Fibroblast of peridontal ligament (primary cell): ENCODE data around the gene GGA1.

Source experiments
- DNase-seq: peaks from one replicate; pipeline ENCODE4 v3.0.0-alpha.2; 2010; ENCODE audit errors: extremely low read depth

The GGA1 gene

DNA sequence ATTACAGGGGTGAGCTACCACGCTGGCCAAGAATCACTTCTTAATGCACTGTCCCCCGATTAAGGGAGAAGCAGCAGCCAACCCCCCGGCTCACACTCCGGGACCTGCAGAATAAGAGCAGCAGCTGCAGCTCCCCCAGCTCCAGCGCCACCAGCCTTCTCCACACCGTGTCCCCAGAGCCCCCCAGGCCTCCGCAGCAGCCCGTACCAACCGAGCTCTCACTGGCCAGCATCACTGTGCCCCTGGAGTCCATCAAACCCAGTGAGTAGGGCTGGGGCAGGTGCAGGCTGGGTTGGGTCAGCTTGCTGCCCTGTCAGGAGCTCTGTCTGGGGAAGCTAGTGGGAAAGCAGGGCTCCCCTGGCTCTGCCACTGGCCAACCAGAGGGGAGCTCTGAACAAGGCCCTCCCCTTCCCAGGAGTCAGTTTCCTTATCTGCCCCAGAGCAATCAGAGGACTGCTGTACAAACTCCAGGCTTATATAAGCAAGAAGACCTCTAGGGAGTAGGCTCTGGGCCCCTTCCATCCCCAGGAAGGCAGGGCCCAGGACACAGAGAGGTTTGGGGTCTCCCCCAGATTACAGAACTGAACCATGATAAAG lies 22.3 kb downstream of the GGA1 start:
- DNase-seq = no peak

DNA sequence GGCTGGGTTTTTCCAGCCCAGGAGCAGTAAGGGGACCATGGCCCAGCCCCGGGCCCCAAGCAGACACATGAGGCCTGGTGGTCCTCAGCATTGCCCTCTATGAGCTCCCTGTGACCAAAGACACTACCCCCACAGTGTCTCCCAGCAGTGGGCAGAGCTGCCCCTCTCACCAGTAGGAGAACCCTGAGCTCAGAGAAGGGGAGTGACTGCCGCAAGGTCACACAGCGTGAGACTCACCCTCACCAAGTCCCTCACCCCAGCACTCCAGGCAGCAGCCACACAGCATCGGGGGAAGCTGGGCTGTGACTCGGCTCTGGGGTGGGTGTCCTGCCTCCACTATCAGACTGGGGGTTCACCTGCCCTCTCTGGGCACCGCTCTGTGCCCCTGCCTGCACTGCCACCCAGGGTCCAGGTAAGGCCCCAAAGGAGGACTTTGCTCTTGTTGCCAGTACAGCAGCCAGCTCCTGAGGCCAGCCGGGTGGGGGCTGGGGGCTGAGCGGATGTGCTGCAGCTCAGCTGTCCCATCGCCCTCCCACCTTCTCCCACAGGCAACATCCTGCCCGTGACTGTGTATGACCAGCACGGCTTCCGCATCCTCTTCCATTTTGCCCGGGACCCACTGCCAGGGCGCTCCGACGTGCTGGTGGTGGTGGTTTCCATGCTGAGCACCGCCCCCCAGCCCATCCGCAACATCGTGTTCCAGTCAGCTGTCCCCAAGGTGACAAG lies 23.0 kb downstream of the GGA1 start:
- no peak for DNase-seq

DNA sequence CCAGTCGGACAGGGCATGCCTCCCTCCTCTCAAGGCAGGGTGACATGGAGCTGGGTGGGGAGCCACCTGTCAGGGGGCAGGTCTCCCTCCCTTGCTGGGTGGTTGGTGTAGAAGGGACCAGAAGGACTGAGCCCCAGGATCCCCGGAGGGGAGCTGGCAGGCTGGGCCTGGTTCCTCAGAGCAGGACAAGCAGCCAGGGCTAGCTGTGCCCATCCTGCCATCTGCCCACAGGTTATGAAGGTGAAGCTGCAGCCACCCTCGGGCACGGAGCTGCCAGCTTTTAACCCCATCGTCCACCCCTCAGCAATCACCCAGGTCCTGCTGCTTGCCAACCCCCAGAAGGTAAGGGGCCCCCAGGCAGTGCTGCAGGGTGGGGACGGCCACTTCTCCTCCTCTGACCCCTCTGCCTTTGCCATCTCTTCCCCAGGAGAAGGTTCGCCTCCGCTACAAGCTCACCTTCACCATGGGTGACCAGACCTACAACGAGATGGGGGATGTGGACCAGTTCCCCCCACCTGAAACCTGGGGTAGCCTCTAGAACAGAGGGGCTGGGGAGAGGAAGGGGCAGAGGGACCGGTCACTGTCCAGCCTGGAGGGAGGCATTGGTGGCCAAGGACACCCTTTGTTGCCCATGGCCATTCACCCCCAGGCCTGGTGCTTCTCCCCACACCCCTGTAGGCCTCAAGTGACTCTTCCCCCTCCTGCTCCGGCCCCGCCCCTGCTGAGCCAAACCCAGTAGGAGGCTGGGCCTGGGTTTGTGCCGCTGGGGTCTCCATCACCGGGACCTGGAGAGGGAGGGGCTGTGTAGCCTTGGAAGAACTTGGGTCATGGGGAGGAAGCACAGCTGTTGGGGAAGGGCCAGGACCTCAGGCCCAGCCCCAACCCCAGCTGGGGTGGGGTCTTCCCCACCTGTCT lies 23.8 kb downstream of the GGA1 start:
- DNase-seq = no peak

DNA sequence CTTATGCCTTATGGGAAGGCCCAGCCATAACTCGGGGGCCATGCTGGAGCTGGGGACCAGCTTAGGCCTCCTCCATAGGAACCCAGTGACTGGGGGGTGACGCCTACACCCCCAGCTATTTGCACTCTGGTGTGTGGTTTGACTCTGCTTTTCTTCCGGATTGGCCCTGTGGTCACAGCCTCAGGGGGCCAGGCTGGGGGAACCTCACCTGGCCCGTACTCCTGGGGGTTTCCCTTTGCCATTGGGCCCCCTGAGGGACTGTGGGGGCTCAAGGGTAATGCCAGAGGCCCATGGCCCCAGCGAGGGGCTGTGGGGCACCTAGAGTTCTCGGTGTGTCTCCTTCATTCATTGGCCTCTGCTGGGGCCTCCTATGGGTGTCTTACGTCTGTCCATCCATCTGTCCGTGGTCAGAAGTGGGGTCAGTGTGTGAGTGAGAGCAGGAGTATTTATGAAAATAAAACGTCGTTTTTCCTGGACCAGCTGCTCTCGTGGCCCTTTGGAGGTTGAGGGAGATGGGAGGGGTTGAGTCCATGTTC lies 24.5 kb downstream of the GGA1 start:
- DNase-seq = no peak

DNA sequence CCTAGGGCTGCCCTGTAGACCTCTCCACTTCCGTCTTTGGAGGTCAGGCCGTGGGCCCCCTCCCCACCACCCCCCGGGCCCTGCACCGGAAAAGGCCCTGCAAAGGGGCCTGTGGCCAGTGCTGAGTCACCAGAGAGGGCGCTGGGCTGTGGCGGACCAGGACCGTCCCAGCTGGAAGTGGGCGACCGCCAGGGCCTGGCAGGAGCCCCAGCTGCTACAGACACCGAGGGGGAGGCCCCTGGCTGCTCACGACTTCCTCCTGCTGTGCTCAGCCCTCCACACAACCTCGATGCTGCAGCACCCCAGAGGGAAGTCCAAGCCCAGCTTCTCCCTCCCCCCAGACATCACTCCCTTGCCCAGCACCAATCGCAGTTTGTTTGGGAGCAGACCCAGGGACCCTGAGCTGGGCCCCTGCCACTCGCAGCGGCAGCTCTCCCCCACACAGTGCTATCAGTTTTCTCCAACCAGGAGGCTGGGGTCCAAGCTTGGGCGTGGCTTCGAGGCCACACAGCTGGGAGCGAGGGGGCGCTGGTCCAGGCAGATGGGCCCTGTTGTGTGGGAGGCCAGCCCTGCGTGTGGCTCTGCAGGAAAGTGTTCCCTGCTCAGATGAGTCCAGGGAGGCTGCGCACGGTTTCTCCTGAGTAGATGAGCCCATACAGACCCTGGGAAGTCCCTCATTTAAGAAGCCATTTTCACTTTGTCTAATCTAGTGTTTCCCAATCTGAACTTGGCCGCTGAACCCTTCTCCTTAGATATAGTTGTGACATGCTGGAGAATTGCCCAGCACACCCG lies 25.2 kb downstream of the GGA1 start:
- peak; percentile 77 for DNase-seq

DNA sequence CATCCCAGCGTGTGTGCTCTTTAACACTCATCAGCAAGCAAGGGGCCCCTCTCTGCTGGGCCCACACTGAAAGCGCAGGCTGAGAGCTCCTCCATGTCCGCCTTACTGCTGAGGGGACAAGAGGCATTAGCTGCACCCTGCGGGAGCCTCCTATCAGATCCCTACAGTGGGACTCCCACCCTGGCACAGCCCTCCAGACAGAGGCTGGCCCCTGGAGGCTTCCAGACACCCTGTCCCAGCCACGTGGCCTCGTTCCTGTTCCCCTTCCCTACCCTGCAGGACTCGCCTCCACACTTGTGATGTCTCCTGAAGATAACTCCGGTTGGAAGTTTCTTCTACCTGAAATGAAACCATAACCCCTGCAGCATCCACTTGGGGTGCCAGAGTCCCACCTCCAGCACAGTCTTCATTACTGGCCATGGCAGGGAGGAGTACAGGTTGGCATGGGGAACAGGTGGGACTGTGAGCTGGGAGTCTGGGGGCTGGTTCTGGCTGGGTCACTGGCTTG lies 25.8 kb downstream of the GGA1 start:
- no peak for DNase-seq

DNA sequence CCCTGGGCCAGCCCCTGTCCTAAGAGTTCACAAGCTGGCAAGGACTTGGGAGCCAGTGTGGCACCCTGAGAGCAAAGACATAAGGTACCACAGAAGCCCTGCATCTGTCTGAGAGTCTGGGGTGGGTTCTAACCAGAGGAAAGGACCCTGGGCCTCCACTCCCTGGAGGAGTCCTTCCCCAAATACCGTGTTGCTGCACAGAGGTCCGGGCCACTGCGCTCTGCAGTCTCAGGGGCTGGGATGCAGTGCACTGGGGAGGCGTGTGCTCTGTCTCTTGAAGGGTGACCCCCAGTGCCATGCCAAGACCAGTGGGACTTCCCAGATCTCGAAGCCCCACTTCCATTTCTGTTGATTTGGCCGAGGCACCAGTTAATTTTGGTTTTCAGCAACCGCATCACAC lies 26.5 kb downstream of the GGA1 start:
- no peak for DNase-seq

DNA sequence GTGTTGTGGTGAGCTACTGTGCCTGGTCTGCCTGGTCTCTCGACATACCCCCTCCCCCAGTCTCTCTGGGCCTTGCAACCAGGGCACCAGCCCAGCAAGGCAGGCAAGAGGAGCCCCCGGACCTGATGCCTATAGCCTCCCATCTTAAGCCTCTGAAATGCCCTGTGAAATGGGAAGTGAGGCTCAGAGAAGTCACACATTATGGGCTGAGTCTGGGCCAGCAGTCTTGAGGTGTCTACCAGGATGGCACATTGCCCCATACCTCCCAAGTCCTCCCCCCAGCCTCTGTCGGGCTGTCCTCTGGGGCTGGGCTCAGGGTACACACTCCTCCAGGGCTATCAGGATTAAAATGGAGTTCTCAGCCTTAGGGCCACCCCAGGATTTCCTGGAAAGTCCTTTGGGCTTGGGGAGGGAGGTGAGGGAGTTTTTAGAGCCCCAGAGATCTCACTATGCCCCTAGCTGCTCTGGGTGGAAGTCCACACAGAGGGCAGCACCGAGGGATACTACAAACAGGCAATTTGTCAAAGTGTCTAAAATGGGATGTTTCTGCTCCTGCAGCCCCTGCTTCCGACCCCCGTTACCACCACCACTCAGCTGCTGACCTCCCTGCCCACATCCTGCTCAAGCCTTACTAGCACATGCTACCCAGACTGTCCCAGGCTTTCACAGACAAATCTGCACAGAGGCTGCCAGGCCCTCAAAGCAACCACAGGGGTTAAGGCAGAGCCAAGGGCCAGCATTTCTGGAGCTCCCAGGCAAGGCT lies 27.7 kb downstream of the GGA1 start:
- DNase-seq = peak; percentile 53

DNA sequence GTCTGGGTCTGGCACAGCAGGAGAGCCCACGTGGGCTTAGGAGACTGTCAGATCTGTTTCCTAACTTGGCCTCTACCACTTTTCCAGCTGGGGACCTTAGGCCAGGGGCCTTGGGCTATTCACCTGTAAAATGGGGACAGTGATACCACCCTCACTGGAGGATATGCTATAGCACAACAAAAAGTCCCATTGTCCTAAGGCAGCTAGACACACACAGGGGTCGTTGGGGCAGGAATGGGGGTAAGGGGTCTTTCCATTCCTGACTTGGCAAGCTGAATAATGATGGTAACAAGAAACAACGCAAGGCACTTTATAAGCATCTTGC lies 28.3 kb downstream of the GGA1 start:
- DNase-seq = no peak

DNA sequence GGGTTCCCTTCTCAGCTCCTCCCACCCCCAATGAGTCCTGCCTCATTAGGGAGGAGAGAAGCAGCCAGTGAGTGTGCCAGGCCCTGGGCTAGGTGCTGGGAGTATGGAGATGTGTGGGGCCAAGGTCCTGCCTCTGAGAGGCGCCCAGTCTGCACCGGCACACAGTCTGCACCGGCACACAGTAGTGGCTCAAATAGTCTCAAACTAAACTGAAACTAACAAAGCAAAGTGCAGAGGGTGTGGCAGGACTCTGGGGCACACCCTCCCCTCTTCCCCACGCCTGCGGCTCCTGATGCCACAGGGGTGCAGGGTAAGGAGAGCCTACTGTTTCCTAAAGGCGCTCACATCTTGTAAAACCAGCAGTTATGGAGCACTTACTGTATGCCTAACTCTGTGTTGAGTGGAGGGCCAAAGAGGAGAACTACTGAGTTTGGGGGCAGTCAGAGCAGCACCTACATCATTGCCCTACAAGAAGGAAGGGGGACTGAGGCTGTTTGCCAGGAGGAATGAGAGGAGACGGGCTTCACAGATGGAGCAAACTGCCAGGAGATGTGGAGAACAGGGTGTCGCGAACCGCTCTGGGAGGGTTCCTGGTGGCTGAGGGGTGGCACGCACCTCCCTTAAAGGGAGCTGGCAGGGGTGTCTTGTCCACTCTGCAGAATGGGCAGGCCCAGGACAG lies 29.9 kb downstream of the GGA1 start:
- DNase-seq = no peak

DNA sequence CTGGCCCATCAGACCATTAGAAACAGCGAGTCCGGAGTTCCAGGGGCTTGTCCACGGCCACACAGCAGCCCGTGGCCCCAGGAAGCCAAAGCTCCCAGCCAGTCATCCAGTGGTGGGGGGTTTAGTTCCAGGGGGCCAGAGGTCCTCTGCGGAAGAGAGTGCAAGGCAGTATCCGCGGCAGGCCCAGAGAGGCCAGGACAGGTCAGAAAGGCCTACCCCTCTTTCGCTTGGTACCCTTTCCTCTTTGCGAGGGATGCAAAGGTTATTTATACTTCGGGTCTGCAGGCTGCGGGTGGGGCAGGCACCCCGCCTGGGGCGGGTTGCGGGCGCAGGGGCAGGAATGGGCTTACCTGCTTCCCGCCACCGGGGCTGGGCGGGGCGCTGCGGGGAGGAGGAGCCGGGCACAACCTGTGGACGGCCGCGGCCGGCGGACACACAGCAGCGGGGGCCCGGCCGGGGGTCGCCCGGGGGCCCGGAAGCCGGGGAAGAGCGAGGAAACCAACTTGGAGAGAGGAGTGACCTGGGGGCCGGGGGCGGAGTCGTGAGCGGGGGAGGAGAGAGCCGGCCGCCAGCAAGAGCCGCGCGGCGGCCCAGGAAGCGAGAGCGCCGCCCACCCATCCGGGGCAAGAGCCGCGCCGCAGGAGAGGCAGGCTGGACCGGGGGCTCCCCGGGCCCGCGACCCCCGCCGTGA lies 30.6 kb downstream of the GGA1 start, which contains the start of gene SH3BP1:
TSS of gene SH3BP1 (plus strand) at position 600 of the 691 bp plus-strand sequence. CDS start 119 bp downstream, outside the sequence.
- no peak for DNase-seq

DNA sequence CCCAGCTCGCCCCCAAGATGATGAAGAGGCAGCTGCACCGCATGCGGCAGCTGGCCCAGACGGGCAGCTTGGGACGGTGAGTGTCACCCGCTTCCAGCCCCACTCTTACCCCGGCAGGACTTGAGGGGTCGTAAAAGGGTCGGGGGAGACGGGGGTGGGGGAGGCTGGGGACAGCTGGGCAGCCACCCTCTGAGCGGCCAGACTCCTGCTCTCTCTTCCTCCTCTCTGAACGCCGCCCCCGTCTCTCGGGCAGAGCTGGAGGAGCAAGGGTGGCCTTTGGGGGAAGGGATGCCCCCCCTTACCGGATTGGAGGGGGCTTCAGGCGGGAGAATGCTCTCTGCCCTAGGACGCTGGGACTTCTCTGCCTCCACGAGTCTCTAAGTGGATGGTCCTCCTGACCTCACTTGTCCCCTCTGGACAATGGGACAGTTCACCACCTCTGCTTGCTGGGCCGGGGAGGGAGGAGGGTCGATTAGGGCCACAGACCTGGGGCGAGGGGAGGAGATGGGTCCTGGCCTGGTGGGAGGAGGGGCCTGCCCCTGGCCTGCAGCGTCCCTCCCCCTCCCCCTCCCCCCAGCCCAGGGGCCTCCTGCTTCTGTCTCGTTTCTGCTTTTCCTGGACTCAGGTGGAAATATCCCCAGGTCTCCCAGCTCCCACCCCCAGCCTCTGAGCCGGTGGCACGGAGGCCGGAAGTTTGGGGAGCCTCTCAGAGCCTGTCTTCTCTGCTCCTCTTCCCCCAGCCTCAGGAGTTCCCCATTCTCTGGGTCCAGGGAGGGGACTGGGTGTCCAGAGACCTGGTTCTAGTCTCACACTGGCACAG lies 31.3 kb downstream of the GGA1 start:
- DNase-seq = no peak

DNA sequence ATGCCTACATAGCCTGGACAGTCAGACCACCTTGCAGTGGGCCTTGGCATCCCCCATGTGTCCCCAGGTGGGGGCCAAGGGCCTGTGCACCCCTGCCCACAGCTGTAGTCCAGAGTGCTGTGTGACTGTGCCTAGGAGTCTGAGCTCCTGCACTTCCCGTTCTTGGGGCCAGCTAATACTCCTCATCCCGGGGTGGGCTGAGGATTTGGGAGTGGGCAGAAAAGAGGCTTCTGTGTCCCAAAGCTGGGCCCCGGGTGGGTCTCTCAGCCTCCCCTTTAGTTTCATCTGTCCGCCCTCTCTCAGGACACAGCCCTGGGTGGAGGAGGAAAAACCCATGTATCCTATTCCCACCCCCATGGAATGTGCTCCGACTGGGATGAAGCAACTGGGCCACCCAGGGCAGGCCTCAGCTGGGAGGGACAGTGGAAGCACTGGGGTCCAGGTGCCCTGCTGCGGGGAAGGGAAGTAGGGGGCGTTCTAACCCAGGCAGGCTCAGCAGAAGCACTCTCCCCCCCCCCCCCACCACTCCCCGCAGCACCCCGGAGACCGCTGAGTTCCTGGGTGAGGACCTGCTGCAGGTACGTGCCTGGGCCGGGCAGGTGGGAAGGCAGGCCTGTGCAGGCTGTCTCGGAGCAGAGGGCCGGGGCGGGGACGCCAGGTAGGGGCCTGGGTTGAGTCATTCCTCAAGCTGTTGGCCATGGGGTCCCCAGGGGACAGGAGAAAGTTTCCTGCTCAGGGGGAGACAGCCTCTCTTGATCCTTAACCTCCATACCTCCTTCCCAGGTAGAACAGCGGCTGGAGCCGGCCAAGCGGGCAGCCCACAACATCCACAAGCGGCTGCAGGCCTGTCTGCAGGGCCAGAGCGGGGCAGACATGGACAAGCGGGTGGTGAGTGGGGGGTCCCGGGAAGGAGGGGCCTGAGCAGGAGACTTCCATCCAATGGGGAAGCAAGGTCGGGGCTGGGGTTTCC lies 32.2 kb downstream of the GGA1 start:
- no peak for DNase-seq

DNA sequence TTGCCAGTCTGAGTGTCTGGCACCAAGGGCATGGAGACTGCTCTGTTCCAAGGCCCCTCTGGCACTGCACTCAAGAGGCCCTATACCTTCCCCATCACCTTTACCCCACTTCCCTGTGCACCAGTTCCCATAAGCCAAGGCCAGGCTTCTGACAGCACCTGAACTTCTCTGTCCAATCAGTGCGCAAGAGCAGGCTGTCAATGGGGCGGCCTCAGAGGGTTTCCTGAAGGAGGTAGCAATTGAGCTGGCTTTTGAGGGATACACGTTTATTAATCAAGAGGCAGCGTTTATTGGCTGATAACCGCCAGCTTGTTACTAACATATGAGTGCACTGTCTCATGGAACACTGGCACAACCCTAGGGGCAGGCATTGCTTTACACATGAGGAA lies 32.9 kb downstream of the GGA1 start:
- DNase-seq = no peak

DNA sequence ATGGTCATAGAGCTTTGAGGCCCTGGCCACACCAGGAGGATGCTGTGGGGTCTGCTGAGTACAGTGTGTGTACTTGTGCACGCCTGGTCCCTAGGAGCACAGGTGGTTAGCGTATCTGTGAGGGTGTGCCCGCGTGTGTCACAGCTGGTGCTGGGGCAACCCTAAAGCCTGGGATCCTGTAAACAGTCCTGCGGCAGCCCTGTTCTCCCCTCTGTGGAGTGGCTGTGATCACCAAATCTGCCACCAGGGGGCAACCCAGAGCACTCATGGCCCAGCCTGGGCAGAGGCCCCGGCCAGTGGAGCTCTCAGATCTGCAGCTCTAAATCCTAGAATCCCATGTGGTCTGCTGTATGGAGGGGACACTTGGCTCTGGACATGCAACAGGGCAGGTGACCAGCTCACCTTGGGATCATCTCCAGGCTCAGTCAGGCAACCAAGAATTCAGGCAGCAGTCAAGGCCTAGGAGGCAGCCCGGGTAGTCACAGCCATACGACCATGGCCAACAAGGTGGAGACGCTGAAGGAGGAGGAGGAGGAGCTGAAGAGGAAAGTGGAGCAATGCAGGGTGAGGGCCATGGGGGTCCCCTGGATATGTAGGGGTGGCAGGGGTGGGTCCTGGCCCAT lies 34.7 kb downstream of the GGA1 start:
- DNase-seq = peak; percentile 69

DNA sequence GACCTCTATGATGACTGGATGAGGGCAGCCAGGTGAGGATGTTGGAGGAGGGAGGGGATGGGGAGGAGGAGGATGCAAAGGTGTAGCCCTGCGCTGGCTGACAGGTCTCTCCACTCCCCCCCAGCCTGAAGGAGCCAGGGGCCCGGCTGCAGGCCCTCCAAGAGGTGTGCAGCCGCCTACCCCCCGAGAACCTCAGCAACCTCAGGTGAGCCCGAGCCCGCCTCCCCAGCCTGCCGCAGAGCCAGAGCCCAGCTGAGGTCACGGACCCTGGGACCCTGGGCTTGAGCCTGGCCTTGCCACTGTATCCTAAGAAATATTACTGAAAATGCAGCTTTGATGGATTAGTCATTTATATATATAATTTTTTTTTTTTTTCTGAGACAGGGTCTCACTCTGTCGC lies 38.7 kb downstream of the GGA1 start:
- no peak for DNase-seq

DNA sequence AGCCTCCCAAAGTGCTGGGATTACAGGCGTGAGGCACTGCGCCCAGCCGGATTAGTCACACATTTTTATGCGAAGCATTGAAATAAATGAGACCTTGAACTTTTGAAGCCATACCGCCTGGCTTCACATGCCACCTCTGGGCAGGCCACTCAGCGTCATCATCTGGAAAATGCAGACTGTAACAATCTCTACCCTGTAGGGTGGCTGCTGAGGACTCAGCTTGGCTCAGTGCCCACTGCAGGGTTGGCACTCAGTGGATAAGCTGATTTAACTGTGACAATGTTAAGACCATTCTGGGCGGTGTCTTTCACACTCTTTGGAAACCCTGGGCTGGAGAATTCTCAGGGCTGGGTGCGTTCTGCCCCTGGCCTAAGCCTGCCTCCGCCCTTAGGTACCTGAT lies 39.3 kb downstream of the GGA1 start:
- no peak for DNase-seq
